ENCODE data around the gene EPN1. TPM values are rescaled to one million over a fixed set of nuclear protein-coding genes. Genes with fewer than 3 reads are reported as not detected.

The EPN1 gene
- total and polyA plus RNA-seq, 11 donors = 125 to 377 (median 188) TPM

- Histone ChIP-seq H3K9me3 (no peaks in the 10 kb centered on the region), H3K4me3 (no peak overlapping the region), H3K27me3 (no peaks in the 10 kb centered on the region), H3K27ac (no peak overlapping the region), H3K4me1 (peaks cover 0 to 16% (median 0%) of the 10 kb centered on the region in 12 donors), H3K36me3 (peaks cover 5 to 97% (median 82%) of the 10 kb centered on the region in 9 donors)
- WGBS, 4 donors = 94 to 97% (median 95%) methylated on average over 9 to 25 of the region's 25 CpGs
- ATAC-seq (no peak), DNase-seq (peak in 2 of 5 donors; percentile 9 to 15)
- intact Hi-C loops (cut with DNase I) = no loop called here
- TF ChIP-seq CTCF (IDR thresholded peaks at IDR 0.05) (no peak), POLR2A (IDR thresholded peaks at IDR 0.05) (no peak)
These were observed 15.2 kb downstream of the EPN1 start for GRCh38 chr19:55690109-55690768.

GRCh38 chr19:55690769-55691545 lies 15.9 kb downstream of the EPN1 start:
- no peak for TF ChIP-seq POLR2A (IDR thresholded peaks at IDR 0.05)
- no peak for TF ChIP-seq CTCF (IDR thresholded peaks at IDR 0.05)
- Histone ChIP-seq H3K9me3 (no peaks in the 10 kb centered on the region), H3K4me1 (peaks cover 0 to 16% (median 0%) of the 10 kb centered on the region in 12 donors), H3K27ac (no peak overlapping the region), H3K27me3 (no peaks in the 10 kb centered on the region), H3K36me3 (peaks cover under 1 to 97% (median 82%) of the 10 kb centered on the region in 9 donors), H3K4me3 (no peak overlapping the region)
- 91 to 96% (median 95%) methylated on average over 29 to 31 of the region's 31 CpGs for WGBS, 4 donors
- ATAC-seq = no peak
- peak in 2 of 5 donors; percentile 17 to 24 for DNase-seq
- intact Hi-C loops (cut with DNase I) = no loop called here

- intact Hi-C loops (cut with DNase I) = no loop called here
- peaks cover 0 to 16% (median 0%) of the 10 kb centered on the region in 12 donors for H3K4me1 ChIP-seq
- no peak overlapping the region for H3K27ac ChIP-seq
- 93 to 94% (median 94%) methylated on average over 24 to 31 of the region's 31 CpGs for WGBS, 4 donors
- H3K4me3 ChIP-seq = no peak overlapping the region
- TF ChIP-seq POLR2A (IDR thresholded peaks at IDR 0.05) (no peak), CTCF (IDR thresholded peaks at IDR 0.05) (no peak)
- peak in 2 of 5 donors; percentile 20 to 21 for DNase-seq
- H3K36me3 ChIP-seq = peaks cover 0 to 97% (median 85%) of the 10 kb centered on the region in 9 donors
- no peaks in the 10 kb centered on the region for H3K27me3 ChIP-seq
- no peaks in the 10 kb centered on the region for H3K9me3 ChIP-seq
- ATAC-seq = no peak
These were observed 16.8 kb downstream of the EPN1 start for GRCh38 chr19:55691561-55692481.

Measured in heart left ventricle (tissue), 16 donors.